Measurements from ENCODE around the gene GPR15. TPM values are rescaled to one million over a fixed set of nuclear protein-coding genes. Genes with fewer than 3 reads are reported as not detected.
A peak's percentile ranks its signal among the peaks of the same experiment; 100 is the strongest.

GPR15 gene
- total RNA-seq, 1 experiment from 2014 or later: not detected

DNA sequence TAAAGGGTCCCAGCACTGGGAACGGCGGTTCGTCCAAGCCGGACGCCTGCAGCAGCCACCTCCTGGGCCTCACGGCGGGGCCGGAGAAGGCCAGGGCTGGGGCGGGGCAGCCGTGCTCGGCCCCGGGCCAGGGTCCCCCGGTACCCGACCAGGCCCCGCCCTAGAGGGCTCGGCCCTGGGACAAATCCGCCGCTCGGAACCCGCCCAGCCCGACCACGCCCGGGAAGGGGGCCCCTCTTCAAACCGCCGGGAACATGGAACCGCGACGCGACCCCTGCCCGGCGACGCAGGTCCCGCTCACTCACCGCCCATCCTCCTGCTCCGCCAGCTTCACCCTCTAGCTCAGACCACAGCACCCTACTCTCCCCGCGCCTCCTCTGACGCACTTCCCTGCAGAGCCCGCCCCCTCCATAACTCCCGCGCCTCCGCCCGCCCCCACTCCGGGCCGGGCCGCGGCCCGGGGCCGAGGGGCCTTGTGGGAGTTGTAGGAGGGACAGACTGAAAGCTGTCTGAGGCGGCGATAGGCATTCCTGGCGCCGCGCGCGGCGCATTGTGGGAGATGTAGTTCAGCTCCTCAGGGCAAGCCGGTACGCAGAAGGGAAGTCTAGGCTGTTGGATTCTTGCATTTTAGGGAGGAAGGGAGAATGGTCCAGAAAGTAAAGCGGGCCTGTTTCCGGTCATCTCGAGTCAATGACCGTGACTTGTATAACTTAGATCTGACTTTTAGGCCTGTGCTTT is 9.1 kb upstream of the GPR15 start, which contains the start of gene CLDND1:
Gene CLDND1 (minus strand): TSS at position 359 of the 738 bp plus-strand sequence. CDS start 1,478 bp downstream, outside the sequence.
- Histone ChIP-seq H2BK120ac (ENCODE audit: low read depth, low read length, poor library complexity, severe bottlenecking) (no peak within 1 kb of the TSS), H3K23me2 (ENCODE audit: insufficient read length, low read depth, low read length, poor library complexity, severe bottlenecking) (peaks cover 9% of the 10 kb centered on the region), H4K20me1 (ENCODE audit: control insufficient read depth, insufficient read depth, insufficient read length) (no peaks in the 10 kb centered on the region), H2AFZ (ENCODE audit: low read length) (peak within 1 kb of the TSS; percentile 97), H2BK15ac (ENCODE audit: low read depth, low read length) (no peak within 1 kb of the TSS), H3K14ac (ENCODE audit: insufficient read depth, low read length) (peak within 1 kb of the TSS; percentile 92), H3K27ac (ENCODE audit: insufficient read length, low read depth, low read length) (peak within 1 kb of the TSS; percentile 70), H2AK5ac (ENCODE audit: insufficient read length, low read length) (no peak within 1 kb of the TSS), H2BK20ac (ENCODE audit: low read depth, low read length, poor library complexity, severe bottlenecking) (no peak within 1 kb of the TSS), H3K27me3 (ENCODE audit: insufficient read depth, low read length) (no peaks in the 10 kb centered on the region), H3K18ac (ENCODE audit: insufficient read length, low read depth, low read length) (peak within 1 kb of the TSS; percentile 78), H3K4ac (ENCODE audit: low read depth, low read length) (no peak within 1 kb of the TSS), H3K9me3 (ENCODE audit: control insufficient read depth, low read depth, low read length) (no peaks in the 10 kb centered on the region), H4K91ac (ENCODE audit: insufficient read length, low read depth, low read length) (no peak within 1 kb of the TSS), H3T11ph (ENCODE audit: low read length) (no peak within 1 kb of the TSS), H3K79me1 (ENCODE audit: insufficient read depth, low read depth, low read length, poor library complexity, severe bottlenecking) (no peaks in the 10 kb centered on the region), H3K79me2 (ENCODE audit: insufficient read depth, low read length) (peaks cover 11% of the 10 kb centered on the region; the same call in 1 of the 2 replicates), H3K4me1 (ENCODE audit: insufficient read depth, low read length) (no peaks in the 10 kb centered on the region; the same call in 1 of the 2 replicates), H4K8ac (replicated peaks; ENCODE audit: insufficient read length, low read depth, low read length) (no peak within 1 kb of the TSS), H3K23ac (ENCODE audit: insufficient read length, low read depth, low read length) (peak within 1 kb of the TSS; percentile 76), H2BK5ac (ENCODE audit: insufficient read length, low read length) (no peak within 1 kb of the TSS), H3K4me2 (ENCODE audit: insufficient read depth, insufficient read length, low read length) (peak within 1 kb of the TSS; percentile 98), H2BK12ac (ENCODE audit: insufficient read length, low read depth, low read length) (peak within 1 kb of the TSS; percentile 36), H3K56ac (ENCODE audit: insufficient read length, low read depth, low read length) (no peak within 1 kb of the TSS), H4K5ac (ENCODE audit: insufficient read length, low read depth, low read length) (peak within 1 kb of the TSS; percentile 82), H3K9ac (ENCODE audit: extremely low read depth, insufficient read length, low read length) (peak within 1 kb of the TSS; percentile 99)
- DNase-seq: peak; percentile 97
- Mint-ChIP-seq H3K9me3 (no peaks in the 10 kb centered on the region), H3K36me3 (ENCODE audit: insufficient read depth in 1 of 3, low read depth in 3 of 3) (peaks cover 12 to 34% (median 28%) of the 10 kb centered on the region in 3 experiments), H3K4me1 (peaks cover 24 to 32% of the 10 kb centered on the region in 2 experiments), H3K4me3 (peak within 1 kb of the TSS; percentile 86 to 96), H3K27me3 (ENCODE audit: low read depth) (no peaks in the 10 kb centered on the region), H3K27ac (peak within 1 kb of the TSS; percentile 96 to 99 (median 97))
- TF ChIP-seq, protein P1, sequence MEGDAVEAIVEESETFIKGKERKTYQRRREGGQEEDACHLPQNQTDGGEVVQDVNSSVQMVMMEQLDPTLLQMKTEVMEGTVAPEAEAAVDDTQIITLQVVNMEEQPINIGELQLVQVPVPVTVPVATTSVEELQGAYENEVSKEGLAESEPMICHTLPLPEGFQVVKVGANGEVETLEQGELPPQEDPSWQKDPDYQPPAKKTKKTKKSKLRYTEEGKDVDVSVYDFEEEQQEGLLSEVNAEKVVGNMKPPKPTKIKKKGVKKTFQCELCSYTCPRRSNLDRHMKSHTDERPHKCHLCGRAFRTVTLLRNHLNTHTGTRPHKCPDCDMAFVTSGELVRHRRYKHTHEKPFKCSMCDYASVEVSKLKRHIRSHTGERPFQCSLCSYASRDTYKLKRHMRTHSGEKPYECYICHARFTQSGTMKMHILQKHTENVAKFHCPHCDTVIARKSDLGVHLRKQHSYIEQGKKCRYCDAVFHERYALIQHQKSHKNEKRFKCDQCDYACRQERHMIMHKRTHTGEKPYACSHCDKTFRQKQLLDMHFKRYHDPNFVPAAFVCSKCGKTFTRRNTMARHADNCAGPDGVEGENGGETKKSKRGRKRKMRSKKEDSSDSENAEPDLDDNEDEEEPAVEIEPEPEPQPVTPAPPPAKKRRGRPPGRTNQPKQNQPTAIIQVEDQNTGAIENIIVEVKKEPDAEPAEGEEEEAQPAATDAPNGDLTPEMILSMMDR (conservative IDR thresholded peaks at IDR 0.05): no peak
- no CpG with 5 or more reads among the region's 63 CpGs for WGBS (ENCODE audit: extremely low coverage, insufficient read length, low lambda C conversion rate)
